Ishikawa (cell line): ENCODE data around the gene TNIP2.

ENCODE experiments used
- CEBPB ChIP-seq: IDR thresholded peaks from 2 replicates; pipeline ENCODE4 v1.6.1; 2012
- CREB1 ChIP-seq: IDR thresholded peaks from 2 replicates; pipeline ENCODE4 v1.6.1; 2012; ENCODE audit warnings: low read depth
- EGR1 ChIP-seq: IDR thresholded peaks from 2 replicates; pipeline ENCODE4 v1.6.1; 2012
- EP300 ChIP-seq: IDR thresholded peaks from 2 replicates; pipeline ENCODE4 v1.6.1; 2012; ENCODE audit warnings: borderline replicate concordance
- FOXM1 ChIP-seq: IDR thresholded peaks from 2 replicates; pipeline ENCODE4 v1.6.1; 2012; ENCODE audit warnings: low read depth, borderline replicate concordance
- NFIC ChIP-seq: IDR thresholded peaks from 2 replicates; pipeline ENCODE4 v1.6.1; 2012
- RAD21 ChIP-seq: IDR thresholded peaks from 2 replicates; pipeline ENCODE4 v1.6.1; 2012; ENCODE audit warnings: low read depth
- TAF1 ChIP-seq: IDR thresholded peaks from 2 replicates; pipeline ENCODE4 v1.6.1; 2012; ENCODE audit warnings: low read depth, mild to moderate bottlenecking
- TCF12 ChIP-seq: IDR thresholded peaks from 2 replicates; pipeline ENCODE4 v1.6.1; 2012; ENCODE audit warnings: low read depth
- TEAD4 ChIP-seq: IDR thresholded peaks from 2 replicates; pipeline ENCODE4 v1.6.1; 2012
- YY1 ChIP-seq: IDR thresholded peaks from 2 replicates; pipeline ENCODE4 v1.6.1; 2012; ENCODE audit warnings: low read depth
- ZBTB7A ChIP-seq: IDR thresholded peaks from 2 replicates; pipeline ENCODE4 v1.6.1; 2012; ENCODE audit warnings: low read depth
- TF ChIP-seq, protein P1 (sequence below): IDR thresholded peaks from 2 replicates; pipeline ENCODE4 v1.6.1; 2012
- TF ChIP-seq, protein P2 (sequence below): IDR thresholded peaks from 2 replicates; pipeline ENCODE4 v1.6.1; 2012; ENCODE audit warnings: low read depth, mild to moderate bottlenecking
- TF ChIP-seq, protein P3 (sequence below): IDR thresholded peaks from 2 replicates; pipeline ENCODE4 v1.6.1; 2012

Gene TNIP2

DNA sequence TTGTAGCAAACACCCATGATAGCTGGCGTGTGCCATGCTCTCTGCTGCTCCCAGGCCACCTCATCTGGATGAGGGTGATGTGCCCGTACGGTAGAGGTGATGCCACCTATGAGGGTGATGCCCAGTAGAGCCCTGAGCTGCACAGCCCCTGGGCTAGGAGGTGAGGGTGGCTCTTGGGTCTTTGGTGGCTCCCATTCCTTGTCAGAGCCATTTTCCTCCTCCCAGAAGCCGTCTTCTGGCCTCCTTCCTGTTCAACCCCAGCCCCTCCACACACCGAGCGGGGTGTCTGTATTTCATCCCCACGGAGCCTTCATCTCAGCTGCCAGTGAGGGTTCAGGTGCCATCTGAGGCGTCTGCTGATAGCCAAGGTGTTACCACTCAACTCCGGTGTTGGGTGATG, 12.0 kb upstream of the TNIP2 start:
- TF ChIP-seq NFIC: no peak
- TF ChIP-seq RAD21: no peak
- no peak for TF ChIP-seq CREB1
- TF ChIP-seq, protein P1, sequence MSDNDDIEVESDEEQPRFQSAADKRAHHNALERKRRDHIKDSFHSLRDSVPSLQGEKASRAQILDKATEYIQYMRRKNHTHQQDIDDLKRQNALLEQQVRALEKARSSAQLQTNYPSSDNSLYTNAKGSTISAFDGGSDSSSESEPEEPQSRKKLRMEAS: no peak
- TF ChIP-seq FOXM1: no peak
- TF ChIP-seq CEBPB: no peak
- TF ChIP-seq ZBTB7A: no peak
- TF ChIP-seq TAF1: no peak
- TF ChIP-seq TEAD4: no peak
- TF ChIP-seq EP300: no peak
- no peak for TF ChIP-seq TCF12
- TF ChIP-seq EGR1: no peak
- TF ChIP-seq, protein P2, sequence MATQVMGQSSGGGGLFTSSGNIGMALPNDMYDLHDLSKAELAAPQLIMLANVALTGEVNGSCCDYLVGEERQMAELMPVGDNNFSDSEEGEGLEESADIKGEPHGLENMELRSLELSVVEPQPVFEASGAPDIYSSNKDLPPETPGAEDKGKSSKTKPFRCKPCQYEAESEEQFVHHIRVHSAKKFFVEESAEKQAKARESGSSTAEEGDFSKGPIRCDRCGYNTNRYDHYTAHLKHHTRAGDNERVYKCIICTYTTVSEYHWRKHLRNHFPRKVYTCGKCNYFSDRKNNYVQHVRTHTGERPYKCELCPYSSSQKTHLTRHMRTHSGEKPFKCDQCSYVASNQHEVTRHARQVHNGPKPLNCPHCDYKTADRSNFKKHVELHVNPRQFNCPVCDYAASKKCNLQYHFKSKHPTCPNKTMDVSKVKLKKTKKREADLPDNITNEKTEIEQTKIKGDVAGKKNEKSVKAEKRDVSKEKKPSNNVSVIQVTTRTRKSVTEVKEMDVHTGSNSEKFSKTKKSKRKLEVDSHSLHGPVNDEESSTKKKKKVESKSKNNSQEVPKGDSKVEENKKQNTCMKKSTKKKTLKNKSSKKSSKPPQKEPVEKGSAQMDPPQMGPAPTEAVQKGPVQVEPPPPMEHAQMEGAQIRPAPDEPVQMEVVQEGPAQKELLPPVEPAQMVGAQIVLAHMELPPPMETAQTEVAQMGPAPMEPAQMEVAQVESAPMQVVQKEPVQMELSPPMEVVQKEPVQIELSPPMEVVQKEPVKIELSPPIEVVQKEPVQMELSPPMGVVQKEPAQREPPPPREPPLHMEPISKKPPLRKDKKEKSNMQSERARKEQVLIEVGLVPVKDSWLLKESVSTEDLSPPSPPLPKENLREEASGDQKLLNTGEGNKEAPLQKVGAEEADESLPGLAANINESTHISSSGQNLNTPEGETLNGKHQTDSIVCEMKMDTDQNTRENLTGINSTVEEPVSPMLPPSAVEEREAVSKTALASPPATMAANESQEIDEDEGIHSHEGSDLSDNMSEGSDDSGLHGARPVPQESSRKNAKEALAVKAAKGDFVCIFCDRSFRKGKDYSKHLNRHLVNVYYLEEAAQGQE: no peak
- TF ChIP-seq, protein P3, sequence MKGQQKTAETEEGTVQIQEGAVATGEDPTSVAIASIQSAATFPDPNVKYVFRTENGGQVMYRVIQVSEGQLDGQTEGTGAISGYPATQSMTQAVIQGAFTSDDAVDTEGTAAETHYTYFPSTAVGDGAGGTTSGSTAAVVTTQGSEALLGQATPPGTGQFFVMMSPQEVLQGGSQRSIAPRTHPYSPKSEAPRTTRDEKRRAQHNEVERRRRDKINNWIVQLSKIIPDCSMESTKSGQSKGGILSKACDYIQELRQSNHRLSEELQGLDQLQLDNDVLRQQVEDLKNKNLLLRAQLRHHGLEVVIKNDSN: no peak
- no peak for TF ChIP-seq YY1

DNA sequence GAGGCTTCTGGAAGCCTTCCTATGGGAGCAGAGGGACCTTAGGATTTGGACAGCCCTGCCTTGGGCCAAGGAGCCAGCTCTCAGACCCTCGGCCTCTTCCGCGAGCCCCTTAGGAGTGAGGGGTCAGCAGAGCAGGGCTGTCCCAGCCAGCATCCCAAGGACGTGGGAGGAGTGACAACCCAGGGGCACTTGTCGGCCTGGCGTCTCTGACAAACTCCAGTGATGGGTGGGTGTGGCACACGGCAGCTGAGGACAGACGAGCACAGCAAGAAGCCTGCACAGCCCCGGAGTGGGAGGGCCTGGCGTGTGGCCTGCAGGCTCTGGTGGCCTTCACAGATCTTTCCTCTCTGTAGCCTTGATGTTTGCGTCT, 11.6 kb upstream of the TNIP2 start:
- TF ChIP-seq, protein P1: no peak
- TF ChIP-seq CREB1 (no peak), CEBPB (no peak), FOXM1 (no peak), EP300 (no peak), TCF12 (no peak), TEAD4 (no peak), YY1 (no peak), NFIC (no peak), TAF1 (no peak), RAD21 (no peak), ZBTB7A (no peak), EGR1 (no peak)
- TF ChIP-seq, protein P3: no peak
- TF ChIP-seq, protein P2: no peak

DNA sequence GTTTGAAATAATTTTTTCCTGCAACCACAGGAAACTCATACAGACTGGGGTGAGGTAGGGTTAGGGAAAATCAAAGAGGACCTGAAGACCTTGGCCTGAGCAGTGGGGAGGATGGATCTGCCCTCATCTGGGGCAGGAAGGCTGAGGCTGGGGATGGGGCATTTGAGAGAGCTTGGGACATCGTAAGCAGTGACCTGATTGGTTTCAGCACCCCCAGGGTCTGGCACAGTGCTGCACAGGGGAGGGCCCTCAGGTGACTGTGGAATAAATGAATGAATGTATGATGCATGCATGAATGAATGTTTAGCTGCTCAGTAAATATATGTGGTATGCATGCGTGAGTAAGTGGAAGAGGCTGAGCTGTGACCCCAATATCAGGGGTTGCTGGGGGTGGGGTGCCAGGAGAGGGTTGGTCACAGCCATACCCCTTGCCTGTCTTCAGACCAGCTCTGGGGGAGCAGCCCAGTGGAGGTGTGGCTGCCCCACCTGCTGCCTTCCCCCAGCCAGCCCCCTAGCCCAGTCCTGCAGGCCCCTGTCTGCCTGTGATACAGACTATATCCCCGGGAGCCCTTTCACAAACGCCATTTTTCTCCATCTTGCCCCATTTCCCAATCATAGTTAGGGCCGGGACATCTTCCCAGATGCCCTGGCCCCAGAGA, 11.0 kb upstream of the TNIP2 start:
- TF ChIP-seq, protein P1: no peak
- no peak for TF ChIP-seq TCF12
- TF ChIP-seq ZBTB7A: no peak
- TF ChIP-seq, protein P2: no peak
- no peak for TF ChIP-seq YY1

DNA sequence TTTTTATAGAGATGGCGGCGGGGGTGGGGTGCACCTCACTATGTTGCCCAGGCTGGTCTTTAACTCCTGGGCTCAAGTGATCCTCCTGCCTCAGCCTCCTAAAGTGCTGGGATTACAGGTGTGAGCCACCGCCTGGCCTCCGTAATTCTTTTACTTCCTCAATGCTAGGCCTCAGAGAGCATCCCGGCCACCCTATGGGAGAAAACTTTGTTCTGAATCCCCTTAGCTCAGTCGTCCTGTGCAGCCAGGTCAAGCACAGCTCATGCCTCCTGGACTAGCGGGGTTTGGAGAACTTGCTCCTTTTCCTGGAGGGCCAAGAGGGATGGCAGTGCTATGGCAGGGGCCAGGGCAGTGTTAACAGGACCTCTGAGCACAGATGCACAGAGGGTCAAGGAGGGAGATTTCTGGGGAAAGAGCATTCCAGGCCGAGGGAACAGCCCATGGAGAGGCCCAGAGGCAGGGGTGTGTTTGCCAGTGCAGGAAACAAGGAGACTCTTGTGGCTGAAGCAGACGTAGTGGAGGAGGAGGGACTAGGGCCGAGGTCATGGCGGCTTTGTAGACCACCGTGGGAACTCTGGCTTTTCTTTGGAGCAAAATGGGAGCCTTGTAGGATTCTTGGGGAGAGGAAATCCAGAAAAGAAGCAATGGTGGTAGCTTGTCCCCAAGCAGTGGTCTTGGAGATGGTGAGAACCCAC, 9.8 kb upstream of the TNIP2 start:
- TF ChIP-seq EP300 (no peak), TCF12 (no peak), RAD21 (no peak), YY1 (no peak), CEBPB (no peak), EGR1 (no peak), CREB1 (no peak), NFIC (no peak), FOXM1 (no peak), TEAD4 (no peak), ZBTB7A (no peak), TAF1 (no peak)
- TF ChIP-seq, protein P3: no peak
- TF ChIP-seq, protein P1: no peak
- TF ChIP-seq, protein P2: no peak
